Dedifferentiated amniotic fluid mesenchymal stem cell (primary cell): ENCODE measurements around the gene FGFR2.

Source experiments
- DNase-seq: peaks from one replicate; pipeline ENCODE4 v3.0.0-alpha.2; 2016; ENCODE audit errors: extremely low spot score

Gene FGFR2

DNA sequence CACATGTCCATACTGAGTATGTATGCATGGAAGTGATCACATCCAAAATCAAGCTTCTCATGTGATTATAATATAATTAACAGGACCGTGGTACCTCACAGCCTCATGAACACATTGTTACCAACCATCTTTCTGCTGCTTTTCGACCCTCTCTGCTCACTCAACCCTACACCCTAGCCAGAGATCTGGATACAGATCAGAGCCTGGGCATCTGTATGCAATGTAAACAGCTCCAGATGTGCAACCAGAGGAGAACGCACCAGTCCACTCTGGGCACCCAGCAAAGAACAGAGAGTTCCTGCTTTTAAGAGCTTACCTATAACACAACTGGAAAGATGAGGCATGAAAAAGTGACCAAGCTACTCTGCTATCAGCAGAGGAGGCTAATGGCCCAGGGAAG is 145.1 kb downstream of the FGFR2 start:
- DNase-seq = no peak

DNA sequence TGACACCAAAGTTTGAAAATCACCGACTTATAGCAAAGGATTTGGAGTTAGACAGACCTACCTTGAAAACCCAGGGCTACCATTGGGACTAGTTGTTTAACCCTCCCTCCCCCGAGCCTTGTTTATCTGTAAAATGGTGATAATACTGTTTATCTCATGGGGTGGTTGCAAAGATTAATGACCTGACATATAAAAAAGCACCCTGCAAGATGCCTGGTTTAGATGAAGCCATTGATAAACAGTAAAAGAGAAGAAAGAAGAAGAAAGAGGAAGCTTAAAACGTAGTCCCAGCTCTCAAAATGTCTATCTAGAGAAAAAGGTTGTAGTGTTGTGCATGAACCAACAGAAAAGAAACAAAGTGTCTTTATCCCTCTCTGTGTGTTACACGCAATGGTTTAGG is 145.7 kb downstream of the FGFR2 start:
- no peak for DNase-seq

DNA sequence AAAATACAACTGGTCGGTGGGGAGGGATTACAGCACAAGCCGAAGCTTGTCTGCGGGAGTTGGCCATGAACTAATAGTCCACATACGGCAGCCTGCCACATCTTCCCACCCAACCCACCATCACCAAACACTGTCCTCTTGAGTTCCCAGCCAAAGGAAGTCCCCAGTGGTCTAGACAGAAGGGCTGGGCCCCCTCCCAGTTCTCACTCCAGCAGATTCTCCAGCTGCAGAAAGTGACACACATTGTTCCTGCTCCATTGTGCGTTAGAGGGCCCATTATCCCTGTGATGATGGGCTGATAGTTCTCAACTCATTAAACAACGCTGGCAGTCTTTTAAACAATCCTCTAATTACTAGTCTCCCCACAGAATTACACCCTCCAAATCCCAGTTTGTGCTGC is 148.0 kb downstream of the FGFR2 start:
- no peak for DNase-seq

DNA sequence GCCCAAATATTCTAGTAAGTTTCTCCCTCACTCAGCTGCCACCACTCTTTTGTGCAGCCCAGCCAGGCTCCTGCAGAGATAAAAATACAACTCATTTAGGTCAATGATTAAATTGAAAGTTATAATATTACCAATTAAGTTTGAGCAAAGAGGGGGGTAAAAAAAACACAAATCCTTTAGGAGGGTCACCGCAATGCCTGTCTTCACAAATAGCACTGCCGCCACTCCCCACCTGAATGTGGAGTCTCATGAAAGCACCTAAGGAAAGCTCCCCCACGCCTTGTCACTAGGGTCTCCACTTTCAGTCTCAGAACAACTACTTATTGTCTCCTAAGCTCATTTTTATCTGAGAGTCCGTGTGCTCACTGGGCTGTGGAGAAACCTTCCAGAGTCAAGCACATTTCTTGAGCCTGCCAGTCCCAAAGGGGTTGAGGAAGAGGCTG is 148.7 kb downstream of the FGFR2 start:
- DNase-seq = no peak

DNA sequence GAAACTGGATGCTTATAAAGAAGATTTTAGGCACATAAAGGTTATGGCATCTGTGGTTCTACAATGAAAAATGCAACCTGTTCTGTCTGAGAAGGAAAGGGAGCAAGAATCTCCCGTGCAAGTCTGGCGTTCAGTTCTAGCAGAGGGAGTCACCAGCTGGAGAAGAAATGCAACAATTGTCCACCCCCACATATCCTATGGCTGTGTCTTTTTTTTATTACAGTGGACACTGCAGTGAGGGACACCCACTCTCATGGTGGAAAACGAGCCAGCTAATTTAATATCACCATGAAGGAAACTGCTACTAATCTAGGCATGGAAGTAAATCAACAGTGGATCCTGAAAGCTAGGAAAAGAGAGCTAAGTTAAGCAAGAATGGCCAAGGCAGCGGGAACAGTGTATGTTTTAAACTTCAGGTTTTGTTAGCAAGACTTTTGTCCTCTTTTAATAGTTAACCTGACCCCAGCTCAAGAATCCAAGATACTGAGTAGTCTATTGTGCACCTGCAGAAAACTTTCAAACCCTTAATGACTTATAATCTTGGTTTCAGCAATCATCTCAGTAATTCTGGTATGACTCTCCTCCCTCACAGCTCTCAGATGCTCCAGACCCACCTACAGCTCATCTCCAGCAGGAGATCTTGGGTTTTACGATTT is 149.3 kb downstream of the FGFR2 start:
- DNase-seq = no peak

DNA sequence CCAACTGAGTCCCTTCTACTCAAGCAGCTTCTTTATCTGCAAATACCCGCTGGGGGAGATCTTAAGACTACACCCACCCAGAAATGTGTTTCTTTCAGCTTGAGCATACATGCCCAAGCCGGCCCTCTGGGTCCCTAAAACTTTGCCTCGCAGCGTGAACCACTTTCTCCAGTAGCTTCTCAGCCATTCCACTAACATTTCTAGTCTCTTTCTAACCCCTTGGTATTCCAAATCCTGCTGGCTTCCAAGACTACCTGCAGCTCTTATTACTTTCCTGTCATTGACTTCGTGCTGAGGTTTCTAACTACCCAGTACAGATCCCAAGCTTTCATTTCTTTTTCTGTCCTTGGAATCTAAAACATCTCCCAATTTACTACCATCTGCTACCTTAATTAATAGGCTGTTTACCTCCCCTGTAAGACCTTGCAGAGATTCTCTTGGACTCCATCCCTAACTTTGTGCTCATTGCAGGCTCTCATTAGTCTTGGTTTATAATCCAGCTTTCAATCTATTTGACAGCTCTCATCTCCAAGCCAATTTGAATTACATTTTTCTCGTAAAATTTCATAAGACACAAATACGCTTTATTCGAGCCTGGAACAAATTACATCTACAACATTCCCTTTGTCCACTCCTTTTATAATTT is 153.6 kb downstream of the FGFR2 start:
- DNase-seq = no peak

DNA sequence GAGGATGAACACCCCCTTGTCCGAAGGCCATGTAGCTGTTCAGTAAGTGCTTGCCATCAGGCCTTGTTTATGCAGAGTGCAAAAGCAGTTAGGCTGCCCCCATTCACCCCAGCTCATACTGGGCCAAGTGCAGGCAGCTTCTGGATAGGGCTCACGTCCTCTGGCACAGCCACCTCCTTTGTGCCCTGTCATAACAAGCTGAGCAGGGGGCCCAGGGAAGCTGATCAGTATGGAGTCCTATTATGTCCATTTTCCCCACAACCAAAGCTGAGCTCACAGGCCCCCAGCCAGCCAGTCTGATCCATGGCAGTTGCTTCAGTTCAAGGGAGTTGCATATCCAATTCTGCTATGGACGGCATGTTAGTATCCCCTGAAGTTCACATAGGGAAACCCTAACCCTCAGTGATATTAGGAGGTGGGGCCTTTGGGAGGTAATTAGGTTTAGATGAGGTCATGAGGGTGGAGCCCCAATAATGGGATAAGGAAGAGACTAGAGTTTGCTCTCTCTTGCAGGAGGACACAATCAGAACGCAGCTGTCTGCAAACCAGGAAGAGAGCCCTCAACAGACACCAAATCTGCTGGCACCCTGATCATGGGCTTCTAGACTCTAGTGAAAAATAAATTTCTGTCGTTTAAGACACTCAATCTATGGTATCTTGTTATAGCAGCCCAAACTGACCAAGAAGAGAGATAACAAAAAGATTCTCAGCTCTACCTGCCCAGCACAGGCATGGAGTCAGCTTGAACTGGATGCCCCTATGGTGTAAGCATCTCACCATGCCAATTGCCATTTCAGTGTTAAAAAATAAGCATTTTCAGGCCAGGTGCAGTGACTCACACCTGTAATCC is 155.9 kb downstream of the FGFR2 start:
- DNase-seq = no peak

DNA sequence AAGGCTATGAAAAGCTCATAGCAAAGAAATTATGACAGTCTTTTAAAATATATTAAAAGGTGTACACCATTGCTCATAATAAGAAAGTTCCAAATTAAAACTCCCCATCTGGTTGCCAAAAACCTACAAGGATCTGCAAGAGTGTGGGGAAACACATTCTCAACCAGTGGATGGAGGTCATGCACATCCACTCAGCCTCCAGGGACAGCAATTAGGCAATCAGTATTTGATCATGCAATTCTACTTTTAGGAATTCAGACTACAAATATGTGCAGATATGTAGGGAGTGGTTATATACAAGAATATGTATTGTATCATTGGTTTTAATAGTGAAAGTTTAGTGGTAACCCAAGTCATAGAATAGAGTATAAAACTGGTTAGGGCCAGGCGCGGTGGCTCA is 157.8 kb downstream of the FGFR2 start:
- no peak for DNase-seq

DNA sequence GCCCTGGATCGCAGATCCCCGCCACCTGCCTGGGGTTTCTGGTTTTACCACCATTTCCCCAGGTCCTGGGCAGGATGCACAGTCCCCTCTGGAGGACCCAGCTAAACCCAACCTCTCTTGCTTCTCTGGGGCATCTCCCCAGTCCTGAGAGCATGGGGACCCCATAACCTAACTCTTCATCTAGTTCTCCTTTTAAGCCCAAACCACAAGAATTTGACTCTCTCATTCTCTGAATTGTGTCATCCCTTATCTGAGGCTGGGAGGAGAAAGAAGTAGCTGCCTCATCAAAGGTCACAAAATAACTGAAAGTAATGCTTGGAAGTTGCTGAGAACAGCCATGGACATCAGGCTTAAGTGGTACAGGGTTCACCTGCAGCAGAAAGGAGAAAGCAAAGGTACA is 159.9 kb downstream of the FGFR2 start:
- no peak for DNase-seq

DNA sequence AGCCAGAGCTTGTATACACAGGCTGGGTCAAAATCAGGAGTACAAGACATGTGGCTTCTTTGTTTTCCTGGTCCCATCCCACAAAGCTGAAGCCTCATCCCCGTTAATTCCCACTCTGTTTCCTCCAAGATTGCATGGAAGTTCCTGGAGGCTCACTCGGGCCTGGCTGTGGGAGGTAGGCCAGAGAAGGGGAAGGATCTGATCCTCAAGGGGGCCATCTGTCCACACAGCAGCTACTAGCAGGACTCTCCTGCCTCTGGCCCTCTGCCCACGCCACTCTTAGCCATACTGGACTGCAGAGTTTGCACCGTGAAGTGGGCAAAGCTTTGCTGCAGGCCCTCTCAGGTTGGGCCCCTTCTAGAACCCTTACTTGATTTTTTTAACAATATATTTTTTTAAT is 160.6 kb downstream of the FGFR2 start:
- DNase-seq = no peak

DNA sequence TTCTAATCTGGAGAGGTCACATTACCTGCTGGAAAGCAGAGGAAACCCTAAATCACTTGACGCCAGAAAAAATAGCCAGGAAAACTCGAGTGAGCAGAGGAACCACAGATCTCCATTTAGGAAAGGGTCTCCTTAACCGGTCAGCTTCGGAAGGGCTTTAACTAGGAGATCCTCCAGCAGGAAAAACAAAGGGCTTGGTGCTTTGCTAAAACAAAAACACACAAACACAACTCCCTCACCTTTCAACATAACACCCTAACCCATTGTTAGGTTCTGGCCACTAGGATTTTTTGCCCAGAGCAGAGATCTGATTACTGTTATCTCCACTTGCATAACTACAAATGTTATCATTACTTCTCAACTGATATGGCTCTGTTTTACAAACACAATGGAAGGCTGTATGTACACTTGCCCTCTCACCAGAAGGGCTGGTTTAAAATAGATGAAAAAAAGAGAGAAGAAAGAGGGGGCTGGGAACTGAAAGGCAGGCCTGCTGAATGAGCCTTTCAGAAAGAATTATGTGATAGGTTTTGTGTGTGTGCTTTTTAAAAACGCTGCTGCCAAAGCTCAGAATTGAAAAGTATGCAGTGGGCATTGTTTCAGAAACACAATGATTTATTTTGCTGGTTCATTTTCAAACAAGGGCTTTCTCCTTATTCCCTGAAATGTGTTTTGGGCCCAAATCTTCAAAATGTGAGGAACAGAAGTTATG is 161.5 kb downstream of the FGFR2 start:
- no peak for DNase-seq

DNA sequence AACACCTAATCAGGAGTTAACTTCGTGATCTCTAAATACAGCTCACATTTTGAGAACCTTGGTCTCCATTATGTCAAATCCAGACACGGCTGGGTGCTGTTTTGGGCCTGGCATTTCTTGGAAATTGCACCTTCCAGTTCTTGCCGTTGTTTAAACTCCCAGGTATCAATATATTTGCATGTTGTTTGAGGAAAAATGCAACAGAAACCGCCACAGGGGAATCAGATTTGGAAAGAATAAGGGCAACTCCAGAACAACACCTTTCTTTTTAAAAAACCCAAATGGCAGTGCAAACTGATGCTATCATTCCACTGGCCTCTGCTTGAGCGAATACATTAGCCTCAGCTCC is 162.0 kb downstream of the FGFR2 start:
- DNase-seq = no peak

DNA sequence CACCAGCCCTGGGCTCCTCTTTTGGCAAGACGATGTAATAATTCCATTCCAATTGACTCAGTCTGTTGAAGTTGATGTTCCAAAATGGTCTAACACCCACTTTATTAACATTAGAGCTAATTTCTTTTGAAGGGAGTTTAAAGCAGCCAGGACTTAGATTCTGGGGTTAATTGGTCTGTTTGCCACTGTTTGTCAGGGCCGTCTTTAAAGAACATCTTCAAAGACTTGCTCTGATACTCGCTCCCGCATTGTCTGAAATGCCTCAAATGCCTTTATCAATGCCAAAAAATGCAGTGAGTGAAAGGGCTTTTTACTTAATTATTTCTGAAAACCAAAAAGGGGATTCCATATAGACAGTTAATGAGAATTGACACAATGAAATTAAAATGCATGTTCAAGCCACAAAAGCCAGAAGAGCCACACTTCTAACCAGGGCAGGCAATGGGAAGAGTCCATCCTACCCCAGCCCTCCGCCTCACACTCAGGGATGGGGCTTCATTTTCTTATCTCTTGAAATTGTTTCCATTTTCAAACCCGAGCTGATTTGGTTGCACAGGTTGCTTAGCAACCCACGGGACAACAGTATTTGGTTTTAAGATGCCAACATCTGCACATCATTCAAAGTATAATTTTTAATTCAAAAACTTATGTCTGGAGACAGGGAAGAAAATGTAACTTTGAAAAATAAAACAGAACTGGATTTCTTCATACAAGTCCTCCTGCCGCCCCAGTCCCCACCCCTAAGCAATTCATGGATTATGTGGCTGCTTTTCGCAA is 163.0 kb downstream of the FGFR2 start:
- DNase-seq = no peak

DNA sequence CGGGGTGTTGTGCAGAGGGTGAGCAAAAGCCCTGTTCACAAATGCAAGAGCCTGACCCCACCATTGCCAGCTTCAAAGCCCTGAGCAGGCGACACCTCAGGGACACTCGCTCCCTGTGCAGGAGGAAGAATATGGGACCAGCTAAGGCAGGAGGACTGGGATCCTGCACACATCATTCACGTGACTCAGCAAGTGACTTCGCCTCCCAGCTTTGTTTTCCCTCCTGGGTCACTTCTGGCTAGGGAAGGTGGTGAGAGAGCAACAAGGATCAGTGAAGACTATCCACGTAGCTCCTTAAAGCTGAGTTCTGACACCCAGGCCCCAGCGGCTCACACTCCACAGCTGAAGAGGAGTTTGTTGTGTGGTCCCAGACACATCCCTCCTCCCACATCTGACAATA is 164.3 kb downstream of the FGFR2 start:
- DNase-seq = no peak

DNA sequence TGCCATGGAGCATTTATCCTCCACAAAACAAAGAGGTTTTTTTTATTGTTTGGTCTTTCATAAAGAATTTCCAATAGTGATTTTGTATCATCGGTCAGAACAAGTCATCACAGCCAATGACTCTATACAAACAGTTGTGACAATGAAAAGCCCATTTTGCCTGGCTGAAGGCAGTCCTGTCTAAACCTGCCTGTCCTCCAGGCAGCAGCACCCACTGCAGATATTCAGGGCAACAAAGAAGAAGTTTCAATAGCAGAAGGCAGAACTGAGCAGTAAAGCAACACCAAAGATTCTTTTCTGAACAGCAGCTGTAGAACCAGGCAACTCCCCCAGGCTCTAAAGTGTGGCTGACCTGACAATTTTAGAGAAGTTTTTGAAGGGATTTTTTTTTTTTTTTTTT is 169.4 kb downstream of the FGFR2 start:
- no peak for DNase-seq
